Caco-2 (cell line): ENCODE measurements around the gene DYNC2I2. TPM values are rescaled to one million over a fixed set of nuclear protein-coding genes. Genes with fewer than 3 reads are reported as not detected.

Experiments
- total RNA-seq: library from RNA; stranded (reverse); gene quantifications from 2 replicates; pipeline ENCODE4 v1.2.3, GENCODE V29; 2022

Gene DYNC2I2
- total RNA-seq, 1 experiment from 2014 or later = 80.8 TPM

Other genes with a start within 250 kb of the DYNC2I2 start
- gene CERCAM, start 236.0 kb downstream of the DYNC2I2 start, total RNA-seq = 12.3 and 18.7 TPM in 2 replicates
- 34.6 and 34.9 TPM in 2 replicates for gene ODF2, start 200.8 kb downstream of the DYNC2I2 start, total RNA-seq
- gene GLE1, start 152.1 kb downstream of the DYNC2I2 start, total RNA-seq = 30.4 and 30.8 TPM in 2 replicates
- 407 and 408 TPM in 2 replicates for gene SPTAN1, start 104.3 kb downstream of the DYNC2I2 start, total RNA-seq
- gene SET, start 32.4 kb upstream of the DYNC2I2 start, total RNA-seq = 710 and 745 TPM in 2 replicates
- gene PKN3, start 45.7 kb upstream of the DYNC2I2 start, total RNA-seq = 1.6 and 2.1 TPM in 2 replicates
- 71.0 and 73.7 TPM in 2 replicates for gene ZDHHC12, start 67.3 kb upstream of the DYNC2I2 start, total RNA-seq
- gene ZER1, start 115.1 kb upstream of the DYNC2I2 start, total RNA-seq = 21.7 and 28.6 TPM in 2 replicates
- gene TBC1D13, start 130.4 kb upstream of the DYNC2I2 start, total RNA-seq = 35.6 and 39.9 TPM in 2 replicates
- gene ENDOG, start 161.7 kb upstream of the DYNC2I2 start, total RNA-seq = 25.9 and 30.0 TPM in 2 replicates
- 76.2 and 88.0 TPM in 2 replicates for gene SPOUT1, start 172.9 kb upstream of the DYNC2I2 start, total RNA-seq
- gene KYAT1, start 225.1 kb upstream of the DYNC2I2 start, total RNA-seq = 6.9 and 7.8 TPM in 2 replicates
- 21.9 and 22.4 TPM in 2 replicates for gene LRRC8A, start 225.3 kb upstream of the DYNC2I2 start, total RNA-seq